ENCODE measurements around the gene SMU1. TPM values are rescaled to one million over a fixed set of nuclear protein-coding genes. Genes with fewer than 3 reads are reported as not detected.

Gene SMU1
- total and polyA plus RNA-seq, 11 donors, result 6.7 to 19.4 (median 15.2) TPM

- H3K4me3 ChIP-seq, result peak overlapping the region; percentile 76 to 99 (median 94)
- no peaks in the 10 kb centered on the region for H3K27me3 ChIP-seq
- peaks cover 0 to 41% (median 33%) of the 10 kb centered on the region in 9 donors for H3K36me3 ChIP-seq
- H3K9me3 ChIP-seq, result no peaks in the 10 kb centered on the region
- DNase-seq, result peak in 2 of 5 donors; percentile 22 to 29
- WGBS, 4 donors, result 14 to 21% (median 19%) methylated on average over 27 to 33 of the region's 33 CpGs
- peak overlapping the region; percentile 96 to 100 (median 99) for H3K27ac ChIP-seq
- intact Hi-C loops (cut with DNase I), result loop anchor here in 1 of 10 donors (2.0 kb wide), 1 partner anchor 24 kb away; the partner anchor contains the start of gene APTX
- H3K4me1 ChIP-seq, result peaks cover 7 to 58% (median 42%) of the 10 kb centered on the region in 12 donors
- ATAC-seq, result peak; percentile 4 to 27 (median 19)
- TF ChIP-seq CTCF (IDR thresholded peaks at IDR 0.05) (no peak), POLR2A (IDR thresholded peaks at IDR 0.05) (no peak)
Observed at GRCh38 chr9:33024126-33024965, 52.1 kb downstream of the SMU1 start.

GRCh38 chr9:33023661-33024060 lies 52.8 kb downstream of the SMU1 start:
- ATAC-seq (no peak), DNase-seq (no peak)
- H3K9me3 ChIP-seq, result no peaks in the 10 kb centered on the region
- TF ChIP-seq CTCF (IDR thresholded peaks at IDR 0.05), result no peak
- TF ChIP-seq POLR2A (IDR thresholded peaks at IDR 0.05), result no peak
- intact Hi-C loops (cut with DNase I), result loop anchor here in 1 of 10 donors (2.0 kb wide), 1 partner anchor 23 kb away; the partner anchor contains the start of gene APTX
- WGBS, 4 donors, result 90 to 97% (median 96%) methylated on average over 4 of the region's 4 CpGs
- peaks cover 4 to 51% (median 35%) of the 10 kb centered on the region in 12 donors for H3K4me1 ChIP-seq
- no peaks in the 10 kb centered on the region for H3K27me3 ChIP-seq
- H3K4me3 ChIP-seq, result peak overlapping the region in 7 of 12 donors; percentile 76 to 99 (median 92)
- peaks cover 0 to 35% (median 26%) of the 10 kb centered on the region in 9 donors for H3K36me3 ChIP-seq
- peak overlapping the region in 4 of 12 donors; percentile 99 to 100 (median 100) for H3K27ac ChIP-seq

GRCh38 chr9:33022755-33023154 lies 53.7 kb downstream of the SMU1 start:
- Histone ChIP-seq H3K9me3 (no peaks in the 10 kb centered on the region), H3K27me3 (no peaks in the 10 kb centered on the region), H3K4me1 (peaks cover 0 to 42% (median 26%) of the 10 kb centered on the region in 12 donors), H3K27ac (no peak overlapping the region), H3K4me3 (no peak overlapping the region), H3K36me3 (peaks cover 0 to 27% (median 17%) of the 10 kb centered on the region in 9 donors)
- DNase-seq (no peak), ATAC-seq (no peak)
- 86 to 92% (median 90%) methylated on average over 7 of the region's 7 CpGs for WGBS, 4 donors
- no peak for TF ChIP-seq POLR2A (IDR thresholded peaks at IDR 0.05)
- TF ChIP-seq CTCF (IDR thresholded peaks at IDR 0.05), result no peak
- intact Hi-C loops (cut with DNase I), result no loop called here

GRCh38 chr9:33022303-33022702 lies 54.2 kb downstream of the SMU1 start:
- TF ChIP-seq CTCF (IDR thresholded peaks at IDR 0.05), result no peak
- no peak for TF ChIP-seq POLR2A (IDR thresholded peaks at IDR 0.05)
- DNase-seq (no peak), ATAC-seq (no peak)
- Histone ChIP-seq H3K9me3 (no peaks in the 10 kb centered on the region), H3K36me3 (peaks cover 0 to 22% (median 13%) of the 10 kb centered on the region in 9 donors), H3K27ac (no peak overlapping the region), H3K4me1 (peaks cover 0 to 38% (median 24%) of the 10 kb centered on the region in 12 donors), H3K27me3 (no peaks in the 10 kb centered on the region), H3K4me3 (no peak overlapping the region)
- intact Hi-C loops (cut with DNase I), result no loop called here
- 88 to 96% (median 90%) methylated on average over 3 of the region's 3 CpGs for WGBS, 4 donors
